GM19397 (cell line): ENCODE results near the gene SLC22A31.
"Not testable (repeated sequence)": the region's sequence is repeated elsewhere in the genome, so short reads cannot be mapped to it uniquely, and the experiment has no call there.

Source experiments
- ATAC-seq: cut with Tn5 transposase; IDR thresholded peaks from one replicate; pipeline ENCODE4 v1.9.1; 2021; ENCODE audit warnings: mild to moderate bottlenecking, moderate library complexity; ENCODE audit not compliant: unreplicated experiment

The SLC22A31 gene

DNA sequence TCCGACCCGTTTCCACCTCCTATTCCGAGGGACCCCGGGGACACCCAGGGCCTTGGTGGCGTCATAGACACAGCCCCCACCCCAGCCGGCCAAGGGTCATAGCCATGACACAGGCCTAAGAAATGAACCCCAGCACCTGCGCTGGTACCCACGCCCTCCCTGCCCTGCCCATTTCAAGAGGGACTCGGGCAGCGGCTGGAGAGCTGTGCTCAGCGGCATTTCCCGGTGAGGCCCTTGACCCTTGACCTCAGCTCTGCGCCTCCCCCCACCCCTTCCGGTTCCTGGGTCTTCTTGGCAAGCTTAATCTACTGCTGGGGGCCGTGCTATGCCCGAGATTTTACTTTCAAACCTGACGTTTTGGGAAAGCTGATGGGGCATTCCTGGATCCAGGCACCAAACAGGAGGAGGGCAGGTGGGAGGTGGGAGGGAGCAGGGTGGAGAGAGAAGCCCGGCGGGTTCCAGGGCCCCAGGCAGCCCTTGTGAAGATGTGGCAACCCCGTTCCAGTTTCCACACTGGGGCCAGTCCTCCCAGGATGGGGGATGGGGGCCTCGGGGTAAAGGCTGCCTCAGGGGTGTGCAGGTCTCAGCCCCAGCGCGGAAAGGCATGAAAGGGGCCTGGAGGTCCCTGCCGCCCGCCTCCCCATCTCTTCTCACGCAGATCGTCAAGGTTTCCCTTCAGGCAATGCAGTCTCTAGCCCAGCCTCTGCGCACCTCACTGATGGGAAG lies at the start of gene SLC22A31:
SLC22A31 (minus strand) TSS at position 414 of the 726 bp plus-strand sequence; CDS start at position 378, 36 bp downstream.
- ATAC-seq, result no peak

DNA sequence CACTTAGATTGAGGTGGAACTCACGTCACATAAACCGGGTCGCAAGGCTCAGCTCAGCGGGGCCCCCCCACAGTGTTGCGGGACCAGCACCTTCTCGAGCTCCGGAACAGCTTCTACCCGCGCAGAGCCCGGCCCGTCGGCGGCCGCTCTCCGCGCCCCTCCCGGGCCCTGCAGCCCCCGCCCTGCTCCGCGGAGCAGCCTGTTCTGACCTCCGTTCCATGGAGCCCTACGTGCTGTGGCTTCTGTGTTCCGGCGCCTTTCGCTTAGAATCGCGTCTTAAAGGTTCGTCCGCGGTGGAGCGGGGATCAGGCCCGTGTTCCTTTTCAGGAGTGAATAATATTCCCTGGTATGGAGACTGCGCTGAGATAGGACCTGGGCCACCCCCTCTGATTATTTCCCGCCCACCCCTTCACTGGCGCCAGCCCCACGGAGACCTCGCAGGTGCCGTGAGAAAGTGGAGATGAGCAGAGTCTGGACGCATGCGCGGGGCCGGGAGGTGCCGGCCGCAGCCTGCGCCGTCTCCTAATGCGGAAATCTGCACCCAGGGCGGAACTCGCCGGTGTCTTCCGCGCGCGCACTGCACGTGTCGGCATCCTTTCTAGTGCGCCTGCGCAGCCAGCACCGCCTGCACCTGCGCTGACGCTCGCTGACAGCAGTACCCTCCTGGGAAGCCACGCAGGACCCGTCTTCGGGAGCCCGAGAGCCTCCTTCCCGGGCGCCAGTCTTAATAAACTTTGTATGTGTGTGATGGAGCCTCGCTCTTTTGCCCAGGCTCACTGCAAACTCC lies 48.1 kb upstream of the SLC22A31 start:
- ATAC-seq, result no peak

DNA sequence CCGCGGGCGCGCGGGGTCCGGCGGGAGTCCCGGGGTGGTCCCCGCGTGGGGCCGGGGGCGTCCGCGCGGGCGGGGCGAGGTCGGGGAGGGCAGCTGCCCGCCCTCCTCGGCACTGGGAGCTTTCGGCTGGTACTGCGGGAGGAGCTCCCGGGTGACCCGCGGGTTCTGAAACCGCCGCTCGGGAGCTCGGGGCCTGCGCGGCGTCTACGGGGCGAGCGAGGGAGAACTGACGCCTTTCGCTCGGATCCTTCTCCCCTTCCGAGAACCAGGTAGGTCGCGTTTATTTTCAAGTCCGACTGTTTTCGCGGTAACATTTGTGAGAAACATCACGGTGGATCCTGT lies 47.4 kb upstream of the SLC22A31 start:
- not testable (repeated sequence) for ATAC-seq

DNA sequence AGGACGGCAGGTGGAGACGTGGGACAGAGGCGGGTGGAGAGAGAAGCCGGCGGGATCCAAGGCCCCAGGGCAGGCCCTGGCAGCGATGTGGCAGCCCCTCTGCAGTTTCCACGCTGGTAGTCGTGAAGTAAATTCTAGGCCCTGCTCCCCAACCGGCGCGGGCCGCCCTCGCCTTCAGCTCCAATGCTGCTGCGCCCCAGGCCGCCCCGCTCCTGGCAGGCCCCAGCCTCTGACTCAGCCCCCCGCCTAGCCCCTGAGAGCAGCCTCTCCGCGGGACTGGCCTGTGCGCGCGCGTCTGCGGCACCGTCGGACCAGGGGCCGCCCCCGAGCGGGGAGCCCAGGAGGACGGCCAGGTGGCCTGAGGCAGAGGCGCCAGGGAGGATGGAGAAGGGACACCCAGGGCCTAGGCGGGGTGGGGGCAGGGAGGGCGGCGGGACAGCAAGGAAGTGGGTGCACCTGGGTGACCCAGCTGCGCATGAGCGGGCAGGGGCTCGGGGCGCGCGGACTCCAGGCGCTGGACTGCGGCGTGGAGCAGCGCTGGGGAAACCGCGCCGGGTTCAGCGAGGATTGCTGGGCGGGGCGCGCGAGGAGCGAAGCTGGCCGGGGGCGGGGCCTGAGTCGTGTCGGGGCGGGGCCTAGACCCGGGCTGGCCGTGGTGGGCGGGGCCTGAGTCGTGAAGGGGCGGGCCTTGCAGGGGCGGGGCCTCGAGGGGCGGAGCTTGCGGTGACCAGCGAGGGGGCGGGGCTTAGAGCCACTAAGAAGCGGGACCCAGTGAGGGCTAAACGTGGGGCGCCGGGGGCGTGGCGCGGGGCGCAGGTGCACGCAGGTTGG lies 46.8 kb upstream of the SLC22A31 start:
- ATAC-seq, result peak; percentile 61

DNA sequence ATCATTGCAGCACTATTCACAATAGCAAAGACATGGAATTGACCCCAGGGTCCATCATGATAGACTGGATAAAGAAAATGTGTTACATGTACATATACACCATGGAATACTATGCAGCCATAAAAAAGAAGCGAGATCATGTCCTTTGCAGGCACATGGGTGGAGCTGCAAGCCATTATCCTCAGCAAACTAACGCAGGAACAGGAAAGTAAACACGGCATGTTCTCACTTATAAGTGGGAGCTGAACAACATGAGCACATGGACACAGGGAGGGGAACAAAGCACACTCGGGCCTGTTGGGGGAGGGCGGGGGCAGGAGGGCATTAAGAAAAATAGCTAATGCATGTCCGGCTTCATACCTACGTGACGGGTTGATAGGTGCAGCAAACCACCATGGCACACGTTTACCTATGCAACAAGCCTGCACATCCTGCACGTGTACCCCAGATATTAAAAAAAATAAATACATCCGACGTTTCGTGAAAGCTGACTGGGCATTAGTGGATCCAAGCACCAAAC lies 46.1 kb upstream of the SLC22A31 start:
- no peak for ATAC-seq

DNA sequence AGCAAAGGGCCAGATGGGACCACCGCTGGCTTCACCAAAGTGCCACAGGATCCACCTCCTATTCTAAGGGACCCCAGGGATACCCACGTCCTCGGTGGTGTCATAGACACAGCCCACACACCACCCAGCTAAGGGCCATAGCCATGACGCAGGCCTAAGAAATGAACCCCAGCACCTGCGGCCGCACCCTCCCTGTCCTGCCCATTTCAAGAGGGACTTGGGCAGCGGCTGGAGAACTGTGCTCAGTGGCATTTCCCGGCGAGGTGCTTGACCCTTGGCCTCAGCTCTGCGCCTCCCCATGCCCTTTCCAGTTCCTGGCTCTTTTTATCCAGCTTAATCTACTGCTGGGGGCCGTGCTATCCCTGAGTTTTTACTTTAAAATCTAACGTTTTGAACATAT lies 44.4 kb upstream of the SLC22A31 start:
- no peak for ATAC-seq

DNA sequence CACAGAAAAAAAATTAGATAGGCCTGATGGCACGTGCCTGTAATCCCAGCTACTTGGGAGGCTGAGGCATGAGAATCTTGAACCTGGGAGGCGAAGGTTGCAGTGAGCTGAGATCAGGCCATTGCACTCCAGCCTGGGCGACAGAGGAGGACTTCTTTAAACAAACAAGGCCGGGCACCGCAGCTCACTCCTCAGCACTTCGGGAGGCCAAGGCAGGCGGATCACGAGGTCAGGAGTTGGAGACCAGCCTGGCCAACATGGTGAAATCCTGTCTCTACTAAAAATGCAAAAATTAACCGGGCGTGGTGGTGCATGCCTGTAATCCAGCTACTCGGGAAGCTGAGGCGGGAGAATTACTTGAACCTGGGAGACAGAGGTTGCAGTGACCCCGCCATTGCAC lies 43.9 kb upstream of the SLC22A31 start:
- ATAC-seq, result not testable (repeated sequence)

DNA sequence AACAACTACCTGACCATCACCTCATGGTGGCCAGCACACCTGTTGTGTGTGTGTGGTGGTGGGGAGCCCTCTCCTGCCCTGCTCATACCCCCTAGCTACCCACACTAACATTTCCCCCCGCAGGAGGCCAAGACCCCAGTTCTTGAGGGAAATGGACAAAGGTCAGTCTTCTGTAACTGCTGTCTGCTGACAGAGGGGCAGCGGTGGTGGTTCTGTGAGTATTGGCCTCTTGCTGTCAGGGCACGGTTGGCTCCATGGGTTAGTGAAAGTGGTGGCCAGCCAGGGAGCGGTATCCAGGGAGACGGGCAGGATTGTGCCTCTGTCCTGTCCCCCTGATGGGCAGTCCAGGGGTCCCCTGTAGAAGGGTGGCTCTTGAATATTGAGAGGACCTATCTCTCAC lies 43.3 kb upstream of the SLC22A31 start:
- ATAC-seq, result no peak

DNA sequence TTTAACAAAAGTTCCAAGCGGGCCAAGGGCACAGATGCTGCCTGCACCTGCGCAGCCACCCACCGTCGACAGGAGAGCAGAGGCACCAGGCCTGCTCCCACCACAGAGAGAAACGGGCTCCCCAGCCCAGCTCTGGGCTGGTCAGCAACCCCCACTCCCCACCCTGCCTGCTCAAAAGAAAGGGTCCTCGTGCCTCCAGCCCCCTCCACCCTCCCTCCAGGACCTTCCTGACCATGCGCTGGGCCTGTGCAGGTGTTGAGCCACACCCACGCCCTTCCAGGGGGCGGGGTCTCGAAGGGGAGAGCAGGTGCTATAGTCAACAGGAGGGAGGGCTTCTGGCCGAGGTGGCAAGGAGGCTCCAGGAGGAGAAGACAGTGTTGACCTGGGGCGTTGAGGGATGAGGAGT lies 42.5 kb upstream of the SLC22A31 start:
- no peak for ATAC-seq

DNA sequence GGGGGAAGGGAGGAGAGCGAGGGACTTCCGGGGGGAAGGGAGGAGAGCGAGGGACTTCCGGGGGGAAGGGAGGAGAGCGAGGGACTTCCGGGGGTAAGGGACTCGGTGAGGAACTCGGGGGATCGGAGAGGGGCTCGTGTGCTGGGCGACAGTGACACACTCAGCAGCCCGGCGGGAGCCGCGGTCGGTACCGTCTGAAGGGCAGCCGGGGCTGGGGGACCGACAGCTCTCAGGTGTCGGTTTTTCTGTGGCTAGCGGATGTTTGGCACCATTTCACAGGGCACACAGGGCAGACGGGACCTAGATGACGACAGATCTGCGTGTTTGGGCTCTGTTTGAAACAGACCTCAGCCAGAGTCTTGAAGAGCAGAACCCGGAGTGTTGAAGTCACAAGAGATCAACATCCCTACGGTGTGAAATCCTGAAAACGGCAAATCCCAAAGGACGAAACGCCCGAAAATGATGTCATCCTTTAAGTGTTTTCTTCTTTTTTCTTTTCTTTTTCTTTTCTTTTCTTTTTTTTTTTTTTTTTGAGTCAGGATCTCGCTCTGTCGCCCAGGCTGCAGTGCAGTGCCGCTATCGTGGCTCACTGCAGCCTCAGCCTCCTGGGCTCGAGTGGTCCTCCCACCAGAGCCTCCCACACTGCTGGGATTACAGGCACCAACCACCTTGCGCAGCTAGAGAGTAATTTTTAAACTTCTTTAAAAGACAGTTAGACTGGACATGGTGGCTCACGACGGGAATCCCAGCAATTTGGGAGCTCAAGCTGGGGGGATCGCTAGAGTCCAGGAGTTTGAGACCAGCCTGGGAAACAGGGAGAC lies 41.1 kb upstream of the SLC22A31 start:
- ATAC-seq, result peak; percentile 64

DNA sequence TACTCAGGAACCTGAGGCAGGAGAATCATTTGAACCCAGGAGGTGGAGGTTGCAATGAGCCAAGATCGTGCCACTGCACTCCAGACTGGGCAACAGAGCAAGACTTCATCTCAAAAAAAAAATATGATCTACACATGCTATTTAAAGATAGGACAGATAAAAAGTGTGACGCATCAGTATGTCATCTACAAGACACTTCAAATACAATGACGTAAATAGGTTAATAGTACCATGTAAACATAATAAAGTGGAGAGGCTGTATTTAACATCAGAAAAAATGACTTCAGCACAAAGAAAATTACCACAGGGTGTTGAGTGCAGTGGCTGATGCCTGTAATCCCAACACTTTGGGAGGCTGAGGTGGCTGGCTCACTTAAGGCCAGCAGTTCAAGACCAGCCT lies 37.4 kb upstream of the SLC22A31 start:
- no peak for ATAC-seq

DNA sequence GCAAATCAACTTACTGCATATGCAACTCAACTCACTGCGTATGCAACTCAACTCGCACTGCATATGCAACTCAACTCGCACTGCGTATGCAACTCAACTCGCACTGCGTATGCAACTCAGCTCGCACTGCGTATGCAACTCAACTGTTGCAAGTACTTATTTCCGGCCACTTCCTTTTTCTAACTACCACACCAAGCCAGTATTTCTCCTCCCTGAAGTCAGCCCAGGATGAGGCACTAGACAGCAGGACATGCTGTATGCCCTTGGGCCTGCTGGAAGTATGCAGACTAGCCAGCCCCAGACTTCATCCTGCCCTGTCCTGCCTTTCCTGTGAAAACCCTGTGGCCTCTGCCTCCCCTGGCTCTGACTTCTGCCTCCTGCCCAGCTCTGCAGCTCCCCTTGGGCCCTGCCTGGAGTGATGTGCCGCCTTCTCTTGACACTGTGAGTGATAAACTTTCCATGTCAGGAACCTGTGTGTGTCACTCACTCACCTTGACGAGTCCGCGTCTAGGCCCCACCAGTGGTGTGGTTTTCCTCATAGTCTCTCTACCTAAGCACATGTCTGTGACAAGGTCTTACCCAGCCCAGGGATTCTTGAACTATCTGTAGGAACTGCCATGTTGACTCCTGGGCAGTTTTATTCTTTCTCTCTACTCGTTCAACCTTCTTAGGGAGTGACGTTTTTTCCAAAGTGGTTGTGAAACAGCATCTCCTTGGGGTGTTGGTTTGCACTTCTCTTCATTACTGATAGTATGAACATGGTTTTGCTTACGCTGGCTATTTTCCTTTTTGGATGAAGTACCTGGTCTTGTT lies 33.5 kb upstream of the SLC22A31 start:
- no peak for ATAC-seq

DNA sequence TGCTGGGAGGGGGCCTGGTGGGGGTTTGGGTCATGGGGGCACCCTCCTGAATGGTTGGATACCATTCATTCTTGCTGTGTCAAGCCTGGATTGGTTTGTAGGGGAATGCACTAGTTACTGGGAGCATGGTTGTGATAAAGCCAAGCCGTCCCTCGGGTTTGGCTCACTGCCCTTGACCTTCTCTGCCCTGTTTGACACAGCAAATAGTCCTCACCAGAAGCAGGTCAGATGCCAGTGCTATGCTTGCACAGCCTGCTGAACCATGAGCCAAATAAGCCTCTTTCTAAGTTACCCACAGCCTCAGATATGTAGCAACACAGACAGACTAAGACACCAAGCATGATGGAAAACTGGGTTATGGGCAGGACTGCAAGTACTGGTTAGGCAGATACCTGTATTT lies 31.8 kb upstream of the SLC22A31 start:
- no peak for ATAC-seq

DNA sequence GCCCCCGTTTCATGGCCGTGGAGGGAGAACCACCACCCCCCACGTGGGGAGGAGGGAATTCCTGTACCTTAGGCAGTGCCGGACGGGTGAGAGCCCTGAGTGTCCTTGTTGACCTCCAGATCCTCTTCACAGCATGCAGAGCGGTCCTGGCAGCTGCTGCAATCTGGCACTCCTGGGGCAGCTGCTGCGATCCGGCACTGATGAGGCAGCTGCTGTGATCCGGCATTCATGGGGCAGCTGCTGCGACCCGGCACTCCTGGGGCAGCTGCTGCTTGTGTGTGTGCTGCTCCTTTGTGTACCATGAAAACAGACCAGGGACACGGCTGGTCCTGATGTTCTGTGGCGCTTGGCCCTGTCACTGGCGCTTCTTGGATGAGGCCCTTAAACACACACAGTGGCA lies 29.9 kb upstream of the SLC22A31 start:
- ATAC-seq, result no peak

DNA sequence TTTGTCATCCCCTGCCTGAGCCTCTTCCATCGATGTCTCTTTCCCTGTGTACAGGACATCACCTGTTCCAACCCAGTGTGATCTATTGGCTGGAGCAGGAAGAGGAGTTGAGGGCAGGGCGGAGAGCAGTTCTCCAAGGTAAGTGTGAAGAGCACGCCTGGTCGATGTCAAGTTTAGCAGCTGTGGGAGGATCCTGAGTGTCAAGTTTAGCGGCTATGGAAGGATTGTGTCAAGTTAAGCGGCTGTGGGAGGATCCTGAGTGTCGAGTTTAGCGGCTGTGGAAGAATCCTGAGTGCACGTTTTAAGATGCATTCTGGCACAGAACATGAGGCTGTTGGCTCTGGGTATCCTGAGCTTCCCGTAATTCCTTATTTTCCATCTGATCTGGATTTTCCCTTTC lies 24.3 kb upstream of the SLC22A31 start:
- no peak for ATAC-seq

DNA sequence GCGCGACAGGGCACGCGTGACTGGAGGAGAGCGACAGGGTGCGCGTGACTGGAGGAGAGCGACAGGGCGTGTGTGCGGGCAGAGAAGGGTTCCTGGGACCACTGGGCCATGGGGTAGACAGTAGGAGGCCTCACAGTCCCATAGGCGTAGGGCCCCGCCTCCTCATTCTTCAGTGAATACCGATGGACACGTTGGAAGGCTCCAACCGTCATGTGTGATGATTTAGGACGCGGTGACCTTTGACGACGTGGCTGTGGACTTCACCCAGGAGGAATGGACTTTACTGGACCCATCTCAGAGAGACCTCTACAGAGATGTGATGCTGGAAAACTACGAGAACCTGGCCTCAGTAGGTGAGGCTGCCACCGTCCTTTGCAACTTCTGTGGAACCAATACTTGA lies 22.6 kb upstream of the SLC22A31 start:
- no peak for ATAC-seq

DNA sequence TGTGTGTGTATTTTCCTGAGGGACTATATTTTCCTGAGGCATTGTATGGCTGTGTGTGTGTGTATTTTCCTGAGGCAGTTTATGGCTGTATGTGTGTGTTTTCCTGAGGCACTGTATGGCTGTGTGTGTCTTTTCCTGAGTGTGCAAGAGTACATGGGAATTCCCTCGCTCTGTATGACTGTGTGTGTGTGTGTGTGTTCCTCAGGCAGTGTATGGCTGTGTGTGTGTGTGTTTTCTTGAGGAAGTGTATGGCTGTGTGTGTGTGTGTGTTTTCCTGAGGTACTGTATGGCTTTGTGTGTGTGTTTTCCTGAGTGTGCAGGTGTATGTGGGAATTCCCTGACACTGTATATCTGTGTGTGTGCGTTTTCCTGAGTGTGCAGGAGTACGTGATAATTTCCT lies 21.3 kb upstream of the SLC22A31 start:
- ATAC-seq, result no peak

DNA sequence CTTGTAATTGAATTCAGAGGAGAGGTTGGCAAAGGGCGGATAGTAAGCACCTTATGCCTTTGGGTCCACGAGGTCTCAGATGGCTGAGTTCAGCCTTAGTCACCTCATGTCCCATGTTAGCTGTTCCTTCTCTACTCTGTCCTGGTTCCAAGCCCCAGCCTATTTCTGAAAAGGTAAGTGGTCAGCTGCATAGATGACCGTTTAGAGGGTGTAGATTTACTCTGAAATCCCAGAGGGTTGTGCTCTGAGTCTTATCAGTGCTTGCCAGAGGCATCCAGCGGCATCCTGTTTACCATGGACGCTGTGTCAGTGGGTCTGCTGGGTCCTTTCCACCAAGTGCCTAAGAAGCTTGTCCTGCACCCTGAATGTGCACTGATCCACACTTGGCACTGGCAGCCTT lies 19.0 kb upstream of the SLC22A31 start:
- no peak for ATAC-seq

DNA sequence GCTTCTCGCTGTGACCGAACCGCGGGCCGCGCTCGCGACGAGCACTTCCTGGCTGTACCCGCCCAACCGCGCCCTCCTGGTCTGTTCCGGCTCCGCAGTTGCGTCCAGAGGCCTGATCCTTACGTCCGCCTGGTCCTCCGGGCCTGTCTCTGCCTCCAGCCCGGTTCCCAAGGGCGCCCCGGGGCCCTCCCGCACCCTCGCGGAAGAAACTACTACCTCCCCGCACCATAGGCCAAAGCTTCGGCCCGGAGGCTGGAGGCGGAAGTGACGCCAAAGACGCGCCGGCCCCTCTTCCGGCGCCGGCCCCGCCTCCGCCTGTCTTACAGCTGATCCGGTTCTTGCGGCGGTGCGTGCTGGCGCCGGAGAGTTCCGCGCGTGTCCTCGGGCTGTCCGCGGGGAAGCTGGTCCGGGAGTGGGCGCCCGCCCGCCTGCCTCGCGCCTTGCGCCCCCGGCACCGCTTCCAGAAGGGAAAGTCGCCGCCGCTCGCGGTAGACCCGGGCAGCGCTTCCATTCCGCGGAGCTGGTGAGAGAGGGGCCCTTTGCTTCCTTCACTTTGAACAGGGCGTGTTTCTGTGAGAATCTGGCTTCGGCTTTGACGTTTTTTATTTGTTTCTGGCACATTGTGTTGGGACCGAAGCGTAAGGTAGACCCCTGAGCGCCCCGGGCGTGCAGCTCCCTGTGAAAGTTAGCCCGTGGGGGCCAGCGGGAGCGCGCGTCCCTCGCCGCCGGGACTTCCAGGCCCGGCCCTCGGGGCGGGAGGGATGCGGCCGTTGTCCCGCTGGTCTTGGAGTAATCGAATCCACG lies 17.3 kb upstream of the SLC22A31 start, which contains the start of gene ZNF778:
ZNF778 (plus strand) TSS at position 316 of the 804 bp plus-strand sequence. CDS start 3,425 bp downstream, outside the sequence.
- peak; percentile 87 for ATAC-seq
